Caki2 (cell line): ENCODE results near the gene CBFB. TPM values are rescaled to one million over a fixed set of nuclear protein-coding genes. Genes with fewer than 3 reads are reported as not detected.
"Not testable (repeated sequence)": the region's sequence is repeated elsewhere in the genome, so short reads cannot be mapped to it uniquely, and the experiment has no call there.

Source experiments
- DNase-seq: peaks from one replicate; pipeline ENCODE4 v3.0.0-alpha.2; 2015; ENCODE audit warnings: low read depth
- in situ Hi-C: cut with HindIII; loops from 2 replicates; pipeline ENCODE4 v1.10.0; 2016; ENCODE audit warnings: low sequenced_read_pairs, low pct_unique_long_range_greater_than_20kb, mixed read lengths
- total RNA-seq: library from RNA; depleted of rRNA; stranded (reverse); fragments of >200 nt; shearing (Covaris generic); gene quantifications from 2 replicates; pipeline ENCODE4 v1.2.3, GENCODE V29; 2014; ENCODE audit warnings: low replicate concordance

CBFB gene
- total RNA-seq, 1 experiment from 2014 or later = 8.2 TPM

DNA sequence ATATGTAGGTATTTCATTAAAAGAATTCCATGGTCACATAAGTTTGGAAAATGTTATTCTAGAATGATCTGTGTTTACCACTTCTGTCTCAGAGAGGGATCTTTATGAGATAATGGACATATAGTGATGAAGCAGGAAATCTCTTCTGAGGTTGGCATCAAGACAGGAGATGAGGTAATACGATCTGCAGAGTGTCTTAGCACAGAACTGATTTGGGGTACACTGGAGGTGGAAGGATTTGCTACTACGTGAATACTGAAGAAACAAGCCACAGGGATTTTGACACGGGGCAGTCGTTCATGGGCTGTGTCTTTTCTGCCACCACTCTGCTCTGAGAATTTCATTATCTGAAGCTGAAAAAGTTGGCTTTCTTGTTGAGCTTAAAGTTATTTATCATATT lies 5.5 kb downstream of the CBFB start:
- no peak for DNase-seq
- in situ Hi-C loops = no loop called here

- DNase-seq = no peak
- in situ Hi-C loops = no loop called here
These were observed 6.4 kb downstream of the CBFB start for GRCh38 chr16:67035364-67035763.

DNA sequence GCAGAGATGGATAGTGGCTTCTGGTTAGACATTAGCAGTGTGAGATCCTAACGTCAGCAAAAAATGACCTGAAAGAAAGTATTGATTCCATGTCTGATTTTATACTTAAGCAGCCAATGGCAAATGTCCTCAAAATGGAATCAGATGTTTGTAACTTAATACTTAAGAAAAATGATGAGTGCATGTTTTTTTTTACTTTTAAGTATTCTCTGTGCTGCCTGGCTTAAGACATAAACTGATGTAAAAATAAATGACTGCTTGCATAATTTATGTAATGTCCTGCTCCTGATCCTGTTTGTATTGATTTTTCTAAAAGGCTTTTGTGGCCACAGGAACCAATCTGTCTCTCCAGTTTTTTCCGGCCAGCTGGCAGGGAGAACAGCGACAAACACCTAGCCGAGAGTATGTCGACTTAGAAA lies 7.4 kb downstream of the CBFB start:
- DNase-seq = no peak
- in situ Hi-C loops = no loop called here

- no peak for DNase-seq
- in situ Hi-C loops = no loop called here
These were observed 10.5 kb downstream of the CBFB start for GRCh38 chr16:67039260-67040020.

DNA sequence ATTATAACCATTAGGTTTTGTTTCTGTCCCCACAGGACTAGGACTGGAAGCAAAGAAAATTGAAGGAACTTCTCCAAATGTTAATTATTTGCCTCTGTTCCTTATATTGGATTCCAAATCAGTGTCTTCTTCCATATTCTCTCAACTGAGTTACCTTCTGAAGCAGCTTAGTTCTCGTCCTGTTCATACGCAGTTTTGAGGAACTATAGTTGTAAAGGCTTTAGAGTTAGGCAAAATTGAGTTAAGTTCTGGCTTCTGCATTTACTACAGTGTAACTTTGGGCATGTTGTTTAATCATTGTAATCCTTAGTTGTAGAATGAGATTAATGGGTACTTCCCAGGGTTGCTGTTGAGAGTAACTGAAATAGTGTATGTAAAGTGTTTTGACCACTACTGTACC lies 11.2 kb downstream of the CBFB start:
- in situ Hi-C loops = no loop called here
- DNase-seq = no peak

GRCh38 chr16:67040906-67041305 lies 12.0 kb downstream of the CBFB start:
- DNase-seq = no peak

GRCh38 chr16:67041520-67041919 lies 12.6 kb downstream of the CBFB start:
- DNase-seq, in situ Hi-C loops: not testable (repeated sequence)

More at GRCh38 chr16:67040906-67041305, 12.0 kb downstream of the CBFB start:
- in situ Hi-C loops = no loop called here

DNA sequence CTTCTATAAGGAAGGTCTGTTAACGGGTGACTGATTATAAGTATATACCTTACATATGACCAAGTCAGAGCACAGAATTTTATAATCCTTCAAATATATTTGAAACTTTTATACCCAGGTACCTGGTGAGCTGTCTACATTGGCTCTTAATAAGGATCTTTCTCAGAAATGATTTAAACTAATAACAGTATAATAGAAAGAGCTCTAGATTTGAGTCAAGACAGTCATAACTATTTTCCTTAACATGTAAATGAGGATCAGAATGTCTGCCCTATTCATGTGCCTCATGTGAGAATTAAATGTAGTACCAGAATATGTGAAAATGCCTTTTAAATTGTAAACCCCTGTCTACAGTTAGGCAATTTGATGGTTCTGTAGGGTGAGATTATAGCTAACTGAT lies 14.5 kb downstream of the CBFB start:
- in situ Hi-C loops = no loop called here
- no peak for DNase-seq

DNA sequence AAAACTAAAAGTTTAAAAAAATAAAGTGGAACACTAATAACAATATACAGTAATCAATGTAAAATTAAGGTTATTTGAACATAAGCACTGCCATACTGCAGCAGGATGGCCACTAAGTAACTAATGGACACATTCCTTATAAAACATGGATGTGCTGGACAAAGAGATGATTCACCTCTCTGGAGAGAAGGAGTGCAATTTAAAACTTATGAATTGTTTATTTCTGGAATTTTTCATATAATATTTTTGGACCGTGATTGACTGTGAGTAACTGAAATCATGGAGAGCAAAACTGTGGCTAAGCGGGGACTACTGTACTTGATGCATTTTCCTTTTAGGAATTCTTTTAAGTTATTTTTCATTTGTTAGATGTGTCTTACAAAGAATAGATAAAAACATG lies 21.8 kb downstream of the CBFB start:
- in situ Hi-C loops = no loop called here
- no peak for DNase-seq

GRCh38 chr16:67052399-67052798 lies 23.4 kb downstream of the CBFB start:
- in situ Hi-C loops = no loop called here

GRCh38 chr16:67053767-67054334 lies 24.9 kb downstream of the CBFB start:
- DNase-seq = no peak
- in situ Hi-C loops = no loop called here

More at GRCh38 chr16:67052399-67052798, 23.4 kb downstream of the CBFB start:
- no peak for DNase-seq

DNA sequence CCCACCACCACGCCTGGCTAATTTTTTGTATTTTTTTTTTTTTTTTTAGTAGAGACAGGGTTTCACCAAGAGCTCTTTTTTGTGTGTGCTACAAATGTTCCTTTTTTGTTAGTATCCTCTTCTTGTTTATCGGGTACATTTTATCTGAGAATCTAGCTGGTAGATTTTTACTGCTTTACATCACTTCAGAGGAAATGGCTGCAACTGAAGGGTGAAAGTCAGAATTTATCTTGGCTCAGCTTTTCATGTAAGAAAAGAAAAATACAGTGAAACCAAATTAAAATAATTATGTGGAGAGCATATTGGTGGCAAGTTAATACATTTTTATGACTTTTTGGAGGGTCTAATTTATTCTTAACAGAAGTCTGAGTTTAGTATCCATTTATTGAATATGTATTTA lies 26.0 kb downstream of the CBFB start:
- DNase-seq = no peak
- in situ Hi-C loops = no loop called here

GRCh38 chr16:67055712-67056487 lies 27.0 kb downstream of the CBFB start:
- peak; percentile 55 for DNase-seq
- in situ Hi-C loops = no loop called here

DNA sequence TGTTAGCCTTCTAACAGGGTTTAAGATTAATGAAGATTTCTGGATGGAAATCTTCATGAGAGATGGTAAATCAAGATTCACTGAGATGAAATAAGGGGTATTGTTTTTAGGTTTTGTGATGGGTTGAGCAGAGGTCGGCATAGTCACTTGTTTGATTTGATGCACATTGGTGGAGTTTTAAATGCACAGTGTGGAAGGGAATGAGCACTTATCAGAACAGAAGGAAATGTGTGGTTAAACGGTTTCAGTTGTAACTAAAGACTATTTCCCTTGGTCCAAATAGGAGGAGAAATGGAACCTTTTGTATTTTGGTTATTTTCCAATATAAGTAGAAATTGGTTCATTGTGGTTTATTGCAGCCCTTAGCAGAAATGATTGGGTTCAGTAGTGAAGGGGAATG lies 34.1 kb downstream of the CBFB start:
- in situ Hi-C loops = no loop called here

DNA sequence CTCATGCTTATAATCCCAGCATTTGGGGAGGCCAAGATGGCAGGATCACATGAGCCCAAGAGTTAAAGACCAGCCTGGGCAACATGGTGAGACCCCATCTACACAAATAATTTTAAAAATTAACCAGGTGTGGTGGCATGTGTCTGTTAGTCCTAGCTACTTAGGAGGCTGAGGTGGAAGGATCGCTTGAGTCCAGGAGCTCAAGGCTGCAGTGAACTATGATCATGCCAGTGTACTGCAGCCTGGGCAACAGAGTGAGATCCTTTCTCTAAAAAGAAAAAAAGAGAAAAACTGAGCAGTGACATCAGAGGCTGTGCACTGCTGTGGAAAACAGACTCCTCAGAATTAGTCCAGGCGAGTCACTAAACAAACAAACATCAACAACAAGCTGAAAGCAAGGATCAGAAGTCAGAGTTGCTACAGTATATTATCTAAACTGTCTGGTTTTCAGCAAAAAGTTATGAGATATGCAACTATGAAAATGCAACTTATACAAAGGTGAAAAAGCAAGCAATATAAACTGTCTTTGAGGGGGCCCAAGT lies 39.3 kb downstream of the CBFB start:
- DNase-seq = peak; percentile 4
- in situ Hi-C loops = no loop called here

More for the DNA sequence above, 34.1 kb downstream of the CBFB start:
- no peak for DNase-seq

DNA sequence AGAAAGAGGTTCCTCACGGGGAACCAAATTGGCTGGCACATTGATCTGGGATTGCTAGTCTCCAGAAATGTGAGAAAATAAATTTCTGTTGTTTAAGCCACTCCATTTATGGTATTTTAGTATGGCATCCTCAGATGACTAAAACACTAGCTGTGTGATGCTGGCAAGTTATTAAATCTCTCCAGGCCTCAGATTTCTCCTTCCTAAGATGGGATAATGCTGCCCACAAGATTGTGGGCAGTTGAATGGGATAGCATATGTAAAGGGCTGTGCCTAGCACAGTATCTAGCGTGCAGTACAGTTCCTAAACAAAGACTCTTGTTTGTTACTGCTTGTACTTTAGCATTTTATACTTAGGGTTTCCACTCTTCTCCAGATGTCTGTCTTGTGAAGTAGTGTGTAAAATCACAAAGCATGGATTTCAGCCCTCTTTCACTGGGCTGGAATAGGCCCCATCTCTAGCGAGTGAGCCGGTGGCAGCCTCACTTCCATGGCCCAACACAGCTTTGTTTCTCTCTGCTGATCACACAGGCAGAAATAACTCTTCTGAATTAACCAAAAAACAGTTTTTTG lies 42.6 kb downstream of the CBFB start:
- in situ Hi-C loops = no loop called here
- DNase-seq = no peak

GRCh38 chr16:67075331-67075730 lies 46.4 kb downstream of the CBFB start:
- in situ Hi-C loops = no loop called here

DNA sequence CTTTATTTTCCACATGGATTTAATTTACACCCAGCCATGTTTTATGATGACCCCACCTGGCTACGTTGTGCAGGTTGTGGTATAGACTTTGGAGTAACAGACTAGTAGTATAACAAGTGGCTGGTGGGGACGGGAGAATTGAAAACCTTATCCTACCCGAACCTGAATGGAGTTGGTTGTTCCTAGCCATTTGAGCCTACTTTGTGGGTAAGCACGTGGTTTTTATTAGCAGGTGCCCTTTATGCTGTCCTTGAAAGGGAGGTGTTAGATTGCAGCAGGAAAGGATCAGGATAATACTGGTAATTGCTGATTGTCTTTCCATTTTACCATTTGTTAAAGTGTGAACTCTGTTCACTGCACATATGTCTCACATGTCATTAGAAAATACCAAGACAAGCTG lies 48.9 kb downstream of the CBFB start:
- in situ Hi-C loops = no loop called here
- DNase-seq = no peak

More at GRCh38 chr16:67075331-67075730, 46.4 kb downstream of the CBFB start:
- no peak for DNase-seq

- no peak for DNase-seq
- in situ Hi-C loops = no loop called here
These were observed 53.2 kb downstream of the CBFB start for GRCh38 chr16:67082100-67082499.
